H1 (cell line): ENCODE data around the gene TUBB8B.
"Not testable (repeated sequence)": the region's sequence is repeated elsewhere in the genome, so short reads cannot be mapped to it uniquely, and the experiment has no call there.

Experiments used
- CEBPB ChIP-seq: IDR thresholded peaks from 2 replicates; pipeline ENCODE4 v1.6.1; 2012; ENCODE audit warnings: low read depth, low read length
- EP300 ChIP-seq, 2 experiments: IDR thresholded peaks; 1 replicate in 1 of 2; 2 replicates in 1 of 2; pipeline ENCODE4 v1.6.1; 2011 to 2012; ENCODE audit warnings: low read depth in 2 of 2, low read length in 2 of 2, mild to moderate bottlenecking in 2 of 2, borderline replicate concordance in 1 of 2, inconsistent platforms in 1 of 2, moderate library complexity in 1 of 2
- GABPA ChIP-seq: IDR thresholded peaks from 2 replicates; pipeline ENCODE4 v1.6.1; 2011; ENCODE audit warnings: mild to moderate bottlenecking, low read length, moderate library complexity, borderline replicate concordance; ENCODE audit not compliant: insufficient read depth
- POLR2A ChIP-seq, 2 experiments: IDR thresholded peaks; 1 replicate in 1 of 2; 2 replicates in 1 of 2; pipeline ENCODE4 v1.6.1; 2011; ENCODE audit warnings: low read depth in 2 of 2, low read length in 2 of 2, mild to moderate bottlenecking in 2 of 2; ENCODE audit errors: control extremely low read depth in 1 of 2
- SRF ChIP-seq: IDR thresholded peaks from 2 replicates; pipeline ENCODE4 v1.6.1; 2011; ENCODE audit warnings: mild to moderate bottlenecking, low read depth, low read length, moderate library complexity
- TAF1 ChIP-seq: IDR thresholded peaks from 2 replicates; pipeline ENCODE4 v1.6.1; 2011; ENCODE audit warnings: mild to moderate bottlenecking, low read depth, low read length
- TF ChIP-seq, protein P1 (sequence below), 3 experiments: IDR thresholded peaks; 1 replicate in 2 of 3; 2 replicates in 1 of 3; pipeline versions ENCODE4 v1.5.1 to v1.6.1; 2011; ENCODE audit warnings: low read length in 3 of 3, mild to moderate bottlenecking in 3 of 3, inconsistent platforms in 2 of 3, low read depth in 1 of 3, moderate library complexity in 1 of 3; ENCODE audit not compliant: insufficient read depth in 1 of 3; ENCODE audit errors: control extremely low read depth in 1 of 3

- TF ChIP-seq, protein P1, sequence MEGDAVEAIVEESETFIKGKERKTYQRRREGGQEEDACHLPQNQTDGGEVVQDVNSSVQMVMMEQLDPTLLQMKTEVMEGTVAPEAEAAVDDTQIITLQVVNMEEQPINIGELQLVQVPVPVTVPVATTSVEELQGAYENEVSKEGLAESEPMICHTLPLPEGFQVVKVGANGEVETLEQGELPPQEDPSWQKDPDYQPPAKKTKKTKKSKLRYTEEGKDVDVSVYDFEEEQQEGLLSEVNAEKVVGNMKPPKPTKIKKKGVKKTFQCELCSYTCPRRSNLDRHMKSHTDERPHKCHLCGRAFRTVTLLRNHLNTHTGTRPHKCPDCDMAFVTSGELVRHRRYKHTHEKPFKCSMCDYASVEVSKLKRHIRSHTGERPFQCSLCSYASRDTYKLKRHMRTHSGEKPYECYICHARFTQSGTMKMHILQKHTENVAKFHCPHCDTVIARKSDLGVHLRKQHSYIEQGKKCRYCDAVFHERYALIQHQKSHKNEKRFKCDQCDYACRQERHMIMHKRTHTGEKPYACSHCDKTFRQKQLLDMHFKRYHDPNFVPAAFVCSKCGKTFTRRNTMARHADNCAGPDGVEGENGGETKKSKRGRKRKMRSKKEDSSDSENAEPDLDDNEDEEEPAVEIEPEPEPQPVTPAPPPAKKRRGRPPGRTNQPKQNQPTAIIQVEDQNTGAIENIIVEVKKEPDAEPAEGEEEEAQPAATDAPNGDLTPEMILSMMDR (IDR thresholded peaks at IDR 0.05; ENCODE audit: control extremely low read depth in 1 of 3, insufficient read depth in 1 of 3, low read depth in 1 of 3, low read length in 3 of 3) = not testable (repeated sequence)
- TF ChIP-seq EP300 (IDR thresholded peaks at IDR 0.05; ENCODE audit: borderline replicate concordance in 1 of 2, low read depth in 2 of 2, low read length in 2 of 2); GABPA; CEBPB; POLR2A (IDR thresholded peaks at IDR 0.05; ENCODE audit: control extremely low read depth in 1 of 2, low read depth in 2 of 2, low read length in 2 of 2); TAF1; SRF: not testable (repeated sequence)
Observed at GRCh38 chr18:11383-12274, 37.8 kb downstream of the TUBB8B start.
